Mesodermal cell (in vitro differentiated cells): Measurements from ENCODE around the gene RERG. TPM values are rescaled to one million over a fixed set of nuclear protein-coding genes. Genes with fewer than 3 reads are reported as not detected.

ENCODE experiments used
- H3K27ac ChIP-seq: 2 replicates; pipeline ENCODE4 v1.7.0; 2013; ENCODE audit warnings: mild to moderate bottlenecking, low read depth, low read length, moderate library complexity; ENCODE audit not compliant: severe bottlenecking
- H3K36me3 ChIP-seq: 2 replicates; pipeline ENCODE4 v1.7.1; 2013; ENCODE audit warnings: mild to moderate bottlenecking, low read length, moderate library complexity; ENCODE audit not compliant: control insufficient read depth, insufficient read depth
- H3K4me1 ChIP-seq: one replicate; pipeline ENCODE4 v1.7.1; 2013; ENCODE audit warnings: mild to moderate bottlenecking, low read length; ENCODE audit not compliant: insufficient read depth, control insufficient read depth, poor library complexity, severe bottlenecking
- H3K4me3 ChIP-seq: 2 replicates; pipeline ENCODE4 v1.7.0; 2013; ENCODE audit warnings: low read length, control low read depth, mild to moderate bottlenecking; ENCODE audit not compliant: insufficient read depth, poor library complexity, severe bottlenecking; ENCODE audit errors: extremely low read depth
- H3K9me3 ChIP-seq: 2 replicates; pipeline ENCODE4 v1.7.1; 2013; ENCODE audit warnings: mild to moderate bottlenecking, low read length, moderate library complexity; ENCODE audit not compliant: control insufficient read depth
- WGBS, 2 experiments: methylation state at CpG; one replicate each; pipeline ENCODE4 v1.1.5; 2013; ENCODE audit warnings: missing lambda C conversion rate in 2 of 2; ENCODE audit not compliant: insufficient coverage in 2 of 2; 5-methylcytosine and 5-hydroxymethylcytosine counted together
- polyA plus RNA-seq, 2 experiments: library from polyadenylated mRNA; stranded (reverse); fragments of 50-300 nt; gene quantifications; one replicate each; pipeline ENCODE4 v1.2.3, GENCODE V29; 2013

Gene RERG, protein sequence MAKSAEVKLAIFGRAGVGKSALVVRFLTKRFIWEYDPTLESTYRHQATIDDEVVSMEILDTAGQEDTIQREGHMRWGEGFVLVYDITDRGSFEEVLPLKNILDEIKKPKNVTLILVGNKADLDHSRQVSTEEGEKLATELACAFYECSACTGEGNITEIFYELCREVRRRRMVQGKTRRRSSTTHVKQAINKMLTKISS
- 5.9 TPM for polyA plus RNA-seq (2013, experiment 1 of 2)
- polyA plus RNA-seq (2013, experiment 2 of 2) = 9.1 TPM

DNA sequence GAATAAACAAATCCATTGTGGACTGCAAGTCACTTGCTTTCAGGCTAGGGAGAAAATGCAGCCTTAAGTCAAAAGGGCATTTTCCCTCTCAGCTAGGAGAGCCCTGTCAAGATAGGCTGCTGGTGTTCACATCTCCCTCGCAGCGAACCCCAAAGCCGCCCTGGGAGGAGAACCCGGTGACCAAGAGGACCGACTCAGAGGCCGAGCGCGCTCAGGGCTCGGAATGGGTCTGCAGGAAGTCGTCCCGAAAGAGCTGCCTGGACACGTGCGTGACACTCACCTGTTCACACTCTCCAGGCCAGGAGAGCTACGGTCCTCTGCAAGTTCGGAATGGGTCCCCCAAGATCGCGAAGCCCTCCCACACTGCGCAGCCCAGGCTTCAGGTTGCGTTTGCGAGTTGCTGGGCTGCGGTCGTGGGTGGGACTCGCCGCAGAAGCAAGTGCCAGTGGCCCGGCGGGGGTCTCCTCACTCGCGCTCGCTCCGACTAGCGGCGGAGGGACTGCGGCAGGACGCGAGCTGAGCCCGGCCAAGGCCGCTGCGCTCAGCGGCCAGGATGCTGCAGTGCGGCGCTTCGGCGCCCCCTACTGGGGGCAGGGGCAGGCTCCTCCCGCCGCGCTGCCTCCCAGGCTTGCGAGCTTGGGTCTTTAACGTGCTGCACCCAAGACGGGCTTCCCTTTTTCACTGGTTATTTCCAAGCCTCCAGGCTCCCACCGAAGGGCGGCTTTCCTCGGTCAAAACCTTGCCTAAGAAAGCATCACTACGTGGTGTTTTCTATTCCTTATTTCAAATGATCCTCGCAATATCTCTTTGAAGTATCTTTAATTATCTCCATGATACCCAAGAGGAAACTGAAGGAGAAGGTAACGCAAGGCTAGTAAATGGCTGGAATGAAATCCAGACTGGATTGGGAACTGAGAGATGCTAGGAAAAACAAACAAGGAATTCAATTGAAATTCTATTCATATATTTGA is at the start of gene RERG:
Gene RERG, minus strand, starts transcription at position 503 of the 971 bp plus-strand sequence. CDS start 3,928 bp downstream, outside the sequence.
- no peaks in the 10 kb centered on the region for H3K4me1 ChIP-seq
- H3K4me3 ChIP-seq = peak within 1 kb of the TSS; percentile 41
- H3K27ac ChIP-seq = no peak within 1 kb of the TSS
- WGBS, 2 experiments = 2 to 4% methylated on average over 42 to 44 of the region's 55 CpGs
- H3K9me3 ChIP-seq = no peaks in the 10 kb centered on the region
- H3K36me3 ChIP-seq = no peaks in the 10 kb centered on the region

DNA sequence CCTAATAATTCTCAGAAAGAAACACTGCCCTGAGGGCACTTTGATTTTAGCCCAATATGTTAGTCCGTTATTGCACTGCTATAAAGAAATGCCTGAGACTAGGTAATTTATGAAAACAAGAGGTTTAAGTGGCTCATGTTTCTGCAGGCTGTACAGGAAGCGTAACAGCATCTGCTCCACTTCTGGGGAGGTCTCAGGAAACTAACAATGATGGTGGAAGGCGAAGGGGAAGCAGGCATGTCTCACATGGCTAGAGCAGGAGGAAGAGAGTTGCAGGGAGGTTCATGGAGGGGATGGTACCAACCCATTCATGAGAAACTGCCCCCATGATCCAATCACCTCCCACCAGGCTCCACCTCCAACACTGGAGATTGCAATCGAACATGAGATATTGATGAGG is 49.4 kb upstream of the RERG start:
- H3K4me3 ChIP-seq = no peak overlapping the region
- no peaks in the 10 kb centered on the region for H3K4me1 ChIP-seq
- no peak overlapping the region for H3K27ac ChIP-seq
- WGBS, 2 experiments = 83 to 86% methylated on average over 1 to 3 of the region's 4 CpGs
- H3K36me3 ChIP-seq = no peaks in the 10 kb centered on the region
- no peaks in the 10 kb centered on the region for H3K9me3 ChIP-seq

DNA sequence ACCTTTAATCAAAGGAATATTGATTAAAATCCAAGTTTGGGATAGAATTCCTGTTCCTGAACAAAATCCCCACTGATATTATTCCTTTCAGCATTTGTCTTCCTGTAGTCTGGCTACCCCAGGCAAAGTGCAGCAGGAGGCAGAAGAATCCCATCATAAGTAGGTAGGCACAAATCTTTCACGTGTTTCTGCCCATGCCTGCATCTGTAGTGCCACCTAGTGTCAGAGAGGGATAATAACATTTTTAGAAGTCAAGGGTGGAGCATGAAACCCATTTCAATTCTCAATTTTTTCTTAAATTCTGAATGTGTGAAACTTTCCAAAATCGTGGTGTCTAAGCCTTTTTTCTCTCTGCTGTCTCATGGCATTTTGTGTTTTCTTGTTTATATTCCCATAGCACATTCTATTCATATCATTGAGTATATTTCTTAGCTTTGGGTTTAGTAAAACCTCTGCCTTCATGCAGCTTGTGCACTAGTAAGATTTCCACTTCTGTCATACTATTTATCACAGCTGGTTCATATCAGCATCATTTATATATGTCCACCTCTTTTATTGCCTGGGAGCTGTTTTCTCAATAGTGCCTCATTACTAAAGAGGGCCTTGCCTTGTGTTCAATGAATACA is 47.8 kb upstream of the RERG start:
- no peaks in the 10 kb centered on the region for H3K36me3 ChIP-seq
- no peaks in the 10 kb centered on the region for H3K4me1 ChIP-seq
- H3K9me3 ChIP-seq = no peaks in the 10 kb centered on the region
- no peak overlapping the region for H3K27ac ChIP-seq
- 0% methylated on average over 2 of the region's 2 CpGs; no CpG with 5 or more reads in 1 of the 2 experiments for WGBS, 2 experiments
- no peak overlapping the region for H3K4me3 ChIP-seq

DNA sequence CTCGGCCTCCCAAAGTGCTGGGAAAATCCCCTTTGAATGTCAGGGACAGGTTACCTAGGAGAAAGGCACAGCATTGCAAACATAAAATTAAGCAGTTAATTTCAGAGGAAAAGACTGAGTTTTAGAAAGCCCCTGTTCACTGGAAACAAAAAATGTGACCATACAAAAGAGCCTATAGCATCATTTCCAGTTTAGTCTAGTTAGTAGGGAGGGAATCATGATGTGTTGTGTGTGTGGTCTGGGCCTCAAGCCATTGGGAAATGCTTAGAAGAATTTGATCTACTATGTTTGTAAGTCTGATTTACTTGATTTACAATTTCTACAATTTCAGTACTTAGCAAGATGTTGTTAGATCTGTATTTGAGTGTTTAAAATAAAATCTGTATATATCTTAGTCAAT is 47.1 kb upstream of the RERG start:
- Histone ChIP-seq H3K27ac (no peak overlapping the region), H3K9me3 (no peaks in the 10 kb centered on the region), H3K4me3 (no peak overlapping the region), H3K4me1 (no peaks in the 10 kb centered on the region), H3K36me3 (no peaks in the 10 kb centered on the region)
- WGBS, 2 experiments = 100% methylated on average over 1 of the region's 1 CpG; no CpG with 5 or more reads in 1 of the 2 experiments

DNA sequence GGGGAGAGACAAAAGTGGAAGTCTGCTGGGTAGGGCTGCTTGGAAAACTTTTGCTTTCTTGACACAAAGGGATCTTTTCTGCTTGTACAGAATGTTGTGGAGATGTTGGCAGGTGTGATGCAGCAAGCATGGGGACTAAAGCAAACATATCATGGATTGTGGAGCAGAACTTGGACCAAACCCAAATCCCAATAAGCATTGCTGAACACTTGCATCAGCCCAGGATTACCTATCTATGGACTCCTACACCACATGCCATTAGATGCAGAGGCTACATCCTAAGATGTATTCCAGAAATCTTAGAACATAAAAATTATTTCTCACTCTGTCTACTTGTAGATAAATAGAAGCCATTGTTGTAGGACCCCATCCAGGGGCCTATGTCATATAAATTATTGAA is 44.7 kb upstream of the RERG start:
- Histone ChIP-seq H3K4me3 (no peak overlapping the region), H3K9me3 (no peaks in the 10 kb centered on the region), H3K36me3 (no peaks in the 10 kb centered on the region), H3K4me1 (no peaks in the 10 kb centered on the region), H3K27ac (no peak overlapping the region)

DNA sequence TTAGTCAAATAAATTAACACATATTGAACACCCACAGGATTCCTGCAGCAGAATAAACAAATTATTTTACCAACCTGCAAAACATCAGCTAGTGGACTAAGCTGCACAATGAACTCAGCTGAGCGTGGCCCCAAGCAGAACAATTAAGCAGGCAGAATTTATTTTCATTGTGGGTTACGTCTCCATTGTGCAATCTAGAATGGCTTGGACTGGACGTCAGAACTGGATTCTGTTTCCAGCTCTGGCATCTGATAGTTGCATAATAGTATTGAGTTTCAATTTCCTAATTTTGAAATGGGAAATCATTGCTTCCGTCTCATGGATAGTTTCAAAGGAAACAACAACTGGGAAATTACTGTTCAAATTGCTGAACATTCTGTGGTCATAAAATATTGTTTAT is 35.5 kb upstream of the RERG start:
- WGBS, 2 experiments = 77 to 79% methylated on average over 3 to 4 of the region's 4 CpGs
- no peaks in the 10 kb centered on the region for H3K4me1 ChIP-seq
- no peaks in the 10 kb centered on the region for H3K36me3 ChIP-seq
- H3K27ac ChIP-seq = no peak overlapping the region
- H3K9me3 ChIP-seq = no peaks in the 10 kb centered on the region
- H3K4me3 ChIP-seq = no peak overlapping the region

DNA sequence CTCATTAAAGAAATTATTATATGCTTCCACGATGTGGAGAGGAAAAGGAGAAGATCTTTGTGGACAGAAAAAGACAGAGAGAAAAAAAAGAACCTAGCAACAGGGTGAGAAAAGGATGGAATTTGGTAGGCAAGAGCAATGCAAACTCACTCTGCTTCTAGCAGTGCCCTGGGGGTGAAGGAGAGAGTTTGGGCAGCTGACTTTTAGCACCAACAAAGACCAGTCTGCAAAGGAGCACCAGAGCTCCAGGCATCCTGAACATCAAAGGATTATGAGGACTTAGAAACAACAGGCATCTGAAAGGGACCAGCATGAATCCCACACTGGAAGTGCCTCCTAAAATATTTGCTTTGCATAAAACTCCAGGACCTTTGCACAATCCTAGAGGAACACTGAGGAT is 32.8 kb upstream of the RERG start:
- Histone ChIP-seq H3K27ac (peak overlapping the region; percentile 24), H3K4me1 (no peaks in the 10 kb centered on the region), H3K36me3 (no peaks in the 10 kb centered on the region), H3K4me3 (no peak overlapping the region), H3K9me3 (no peaks in the 10 kb centered on the region)
- 33% methylated on average over 1 of the region's 1 CpG; no CpG with 5 or more reads in 1 of the 2 experiments for WGBS, 2 experiments

DNA sequence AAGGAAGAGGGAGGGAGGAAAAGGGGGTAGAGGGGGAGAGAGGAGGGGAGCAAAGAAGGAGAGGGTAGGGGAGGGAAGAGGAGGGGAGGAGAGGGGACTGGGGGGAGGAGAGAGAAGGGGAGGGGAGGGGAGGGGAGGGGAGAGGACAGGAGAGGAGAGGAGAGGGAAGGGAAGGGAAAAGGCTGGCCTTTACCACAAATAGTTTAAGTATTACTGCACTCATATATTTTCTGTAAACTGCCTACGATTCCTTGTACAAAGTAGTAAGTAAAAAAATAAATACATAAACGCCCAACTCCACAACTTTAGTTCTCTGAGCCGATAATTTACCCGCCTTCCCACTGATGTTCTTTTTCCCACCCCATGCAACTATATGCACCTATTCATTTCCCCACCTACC is 23.7 kb upstream of the RERG start:
- Histone ChIP-seq H3K36me3 (no peaks in the 10 kb centered on the region), H3K4me3 (no peak overlapping the region), H3K4me1 (no peaks in the 10 kb centered on the region), H3K27ac (no peak overlapping the region), H3K9me3 (no peaks in the 10 kb centered on the region)
- WGBS, 2 experiments = 80% methylated on average over 2 of the region's 4 CpGs; no CpG with 5 or more reads in 1 of the 2 experiments

DNA sequence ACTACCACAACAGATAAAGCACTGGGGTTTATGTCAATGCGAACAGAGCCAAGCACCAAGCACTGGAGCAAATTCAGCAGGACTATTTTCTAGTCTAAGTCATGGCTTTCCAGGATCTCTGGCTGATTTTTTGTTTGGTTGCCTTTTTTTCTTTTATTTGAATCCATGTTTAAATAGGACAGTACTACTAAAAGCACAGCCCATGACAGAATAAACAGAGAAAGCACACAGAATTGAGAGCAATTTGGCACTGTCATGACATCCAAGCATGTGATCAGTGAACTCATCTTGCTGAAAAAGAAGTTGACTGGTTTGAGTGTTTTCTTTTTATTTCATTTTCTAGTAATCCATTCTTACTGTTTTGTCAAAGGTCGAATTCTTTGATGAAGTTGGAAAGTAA is 23.1 kb upstream of the RERG start:
- no peaks in the 10 kb centered on the region for H3K4me1 ChIP-seq
- 80 to 100% methylated on average over 1 of the region's 2 CpGs for WGBS, 2 experiments

DNA sequence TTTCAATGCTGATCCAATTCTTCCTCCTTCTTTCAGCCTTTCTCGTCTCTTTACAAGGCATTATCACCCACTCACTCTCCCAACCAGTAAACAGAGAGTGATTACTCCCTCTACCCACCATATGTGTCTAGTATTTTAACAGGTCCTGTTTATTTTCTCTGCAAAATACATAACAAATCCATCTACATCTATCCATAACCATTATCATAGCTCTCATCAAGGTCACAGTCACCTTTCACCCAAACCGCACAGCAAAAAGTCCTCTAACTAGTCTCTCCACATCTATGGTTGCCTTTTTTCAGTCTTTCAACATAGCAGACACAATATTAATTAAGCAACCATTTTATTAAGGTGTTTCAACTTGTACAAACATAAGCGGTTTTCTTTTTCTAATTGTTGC is 21.9 kb upstream of the RERG start:
- Histone ChIP-seq H3K4me3 (no peak overlapping the region), H3K36me3 (no peaks in the 10 kb centered on the region), H3K27ac (no peak overlapping the region), H3K4me1 (no peaks in the 10 kb centered on the region), H3K9me3 (no peaks in the 10 kb centered on the region)
- WGBS, 2 experiments = 90 to 100% methylated on average over 3 of the region's 3 CpGs

More for the DNA sequence above, 23.1 kb upstream of the RERG start:
- Histone ChIP-seq H3K36me3 (no peaks in the 10 kb centered on the region), H3K9me3 (no peaks in the 10 kb centered on the region), H3K27ac (no peak overlapping the region), H3K4me3 (no peak overlapping the region)
